Adrenal gland (tissue), 5 donors: ENCODE measurements around the gene RPH3AL.

Source experiments
- CTCF ChIP-seq, 6 experiments: fragments of 450-650 bp in 4 of 6; fragments of 200-600 bp in 2 of 6; sonication (generic) in 1 of 6; IDR thresholded peaks; 1 replicate in 5 of 6; 2 replicates in 1 of 6; pipeline versions ENCODE4 v1.5.1 to v1.8.0; 2016 to 2021; ENCODE audit warnings: antibody characterized with exemption in 6 of 6, mild to moderate bottlenecking in 2 of 6, moderate library complexity in 1 of 6
- POLR2A ChIP-seq, 2 donors: fragments of 450-650 bp; IDR thresholded peaks; one replicate each; pipeline ENCODE4 v1.6.1; 2017; ENCODE audit warnings: antibody characterized with exemption in 2 of 2, mild to moderate bottlenecking in 2 of 2, moderate library complexity in 1 of 2
- donor health status: DM: no; HTN: no; CAD: no.

GRCh38 chr17:249236-249993, 103.2 kb downstream of the RPH3AL start:
- TF ChIP-seq CTCF (IDR thresholded peaks at IDR 0.05) (no peak), POLR2A (IDR thresholded peaks at IDR 0.05) (no peak)
